OCI-LY7 (cell line): Measurements from ENCODE around the gene PPIH. TPM values are rescaled to one million over a fixed set of nuclear protein-coding genes. Genes with fewer than 3 reads are reported as not detected.

Experiments
- BruUV-seq: library from RNA; stranded (reverse); fragments of 400-500 nt; replicated peaks from 2 replicates; lab custom pipeline; 2021; lab: Mats Ljungman, UMichigan
- CTCF ChIA-PET: fragments of 300-600 bp; sonication (Branson Sonifier 250); formaldehyde crosslinking; loops from one replicate; lab custom pipeline; 2022; ENCODE audit warnings: antibody characterized with exemption; ENCODE audit not compliant: unreplicated experiment; lab: Charles Lee
- POLR2A ChIA-PET: fragments of 300-600 bp; sonication (Branson Sonifier 250); formaldehyde crosslinking; loops from one replicate; lab custom pipeline; 2022; ENCODE audit warnings: antibody characterized with exemption; lab: Charles Lee
- DNase-seq: peaks from one replicate; pipeline ENCODE4 v3.0.0-alpha.2; 2015; ENCODE audit warnings: low spot score
- H2AFZ ChIP-seq: fragments of 200-600 bp; sonication (generic), shearing (Covaris generic); 2 replicates; pipeline ENCODE4 v1.6.1; 2014; ENCODE audit warnings: mild to moderate bottlenecking, antibody characterized with exemption, low read length, moderate library complexity
- H3K27ac ChIP-seq: fragments of 200-600 bp; sonication (generic); 2 replicates; pipeline ENCODE4 v1.5.1; 2014; ENCODE audit warnings: mixed run types, low read depth, mild to moderate bottlenecking, moderate library complexity, low read length, inconsistent platforms; ENCODE audit not compliant: poor library complexity, severe bottlenecking
- H3K36me3 ChIP-seq: fragments of 200-600 bp; sonication (generic); 2 replicates; pipeline ENCODE4 v1.6.1; 2014; ENCODE audit warnings: mild to moderate bottlenecking, antibody characterized with exemption, low read length, moderate library complexity, mixed read lengths; ENCODE audit not compliant: insufficient read depth
- H3K4me1 ChIP-seq: fragments of 200-600 bp; sonication (generic); 2 replicates; pipeline ENCODE4 v1.5.1; 2014; ENCODE audit warnings: mild to moderate bottlenecking, low read length; ENCODE audit not compliant: insufficient read depth, poor library complexity, severe bottlenecking
- H3K4me2 ChIP-seq: fragments of 200-600 bp; sonication (generic); 2 replicates; pipeline ENCODE4 v1.6.1; 2014; ENCODE audit warnings: mild to moderate bottlenecking, low read length
- H3K4me3 ChIP-seq: fragments of 200-600 bp; sonication (generic); 2 replicates; pipeline ENCODE4 v1.5.1; 2014; ENCODE audit warnings: mild to moderate bottlenecking, low read depth, low read length; ENCODE audit not compliant: poor library complexity, severe bottlenecking
- H3K79me2 ChIP-seq: fragments of 200-600 bp; sonication (generic); 2 replicates; pipeline ENCODE4 v1.6.1; 2016; ENCODE audit warnings: low read depth, mild to moderate bottlenecking, low read length, moderate library complexity, mixed read lengths; ENCODE audit not compliant: insufficient read depth
- H3K9me2 ChIP-seq: fragments of 200-600 bp; sonication (generic); 2 replicates; pipeline ENCODE4 v1.6.1; 2016; ENCODE audit warnings: mild to moderate bottlenecking, low read length, mixed read lengths; ENCODE audit not compliant: insufficient read depth
- H3K9me3 ChIP-seq: fragments of 200-600 bp; sonication (generic); 2 replicates; pipeline ENCODE4 v1.6.1; 2014; ENCODE audit warnings: mild to moderate bottlenecking, mixed run types, low read length, mixed read lengths
- H4K20me1 ChIP-seq: fragments of 200-600 bp; sonication (generic); 2 replicates; pipeline ENCODE4 v1.6.1; 2014; ENCODE audit warnings: mild to moderate bottlenecking, antibody characterized with exemption, low read length, moderate library complexity, mixed read lengths; ENCODE audit not compliant: insufficient read depth
- CTCF ChIP-seq: fragments of 200-600 bp; sonication (generic); conservative IDR thresholded peaks from 2 replicates; pipeline ENCODE4 v1.5.1; 2014; ENCODE audit warnings: mild to moderate bottlenecking, antibody characterized with exemption, low read length, moderate library complexity, mixed read lengths
- EZH2phosphoT487 ChIP-seq: fragments of 200-600 bp; sonication (generic); IDR thresholded peaks from 2 replicates; pipeline ENCODE4 v1.6.1; 2018; ENCODE audit warnings: low read depth, borderline replicate concordance, mild to moderate bottlenecking, mixed run types, antibody characterized with exemption, low read length, moderate library complexity, mixed read lengths
- intact Hi-C: fragments of 100-400 bp; cut with micrococcal nuclease; formaldehyde crosslinking; loops from one replicate; pipeline ENCODE4 v1.10.0; 2022; ENCODE audit not compliant: unreplicated experiment
- total RNA-seq, 2 experiments: library from RNA; depleted of rRNA in 1 of 2; stranded (reverse); fragments of >200 nt in 1 of 2; shearing (Covaris generic) in 1 of 2; gene quantifications; 2 replicates each; pipeline ENCODE4 v1.2.3, GENCODE V29; 2014 to 2022

PPIH gene
- total RNA-seq, 2 experiments from 2014 or later, result 74.4 to 100 TPM

- POLR2A ChIA-PET, result interaction anchor here (0.5 to 2.5 kb wide), 2 partner anchors 110 to 325 kb away, joined by 3 to 8 read pairs; partner anchors contain the start of genes C1orf50 and P3H1
- intact Hi-C loops, result no loop called here
These were observed 1.0 kb upstream of the PPIH start for GRCh38 chr1:42657201-42657600.

GRCh38 chr1:42658877-42659337 is 684 bp downstream of the PPIH start:
- ChIA-PET POLR2A (interaction anchor here (1.0 to 2.5 kb wide), 3 partner anchors 10 to 108 kb away, joined by 3 to 8 read pairs (median 8); partner anchors contain the start of genes C1orf50, P3H1 and YBX1), CTCF (no interaction called here)
- Histone ChIP-seq H2AFZ (peak overlapping the region; percentile 63; the same call in 1 of the 2 replicates), H3K4me3 (peak overlapping the region; percentile 87), H3K4me1 (peaks cover 28% of the 10 kb centered on the region), H4K20me1 (peaks cover 9% of the 10 kb centered on the region; the same call in 1 of the 2 replicates), H3K36me3 (peaks cover 48% of the 10 kb centered on the region), H3K79me2 (peaks cover 44% of the 10 kb centered on the region), H3K9me2 (no peaks in the 10 kb centered on the region), H3K9me3 (no peaks in the 10 kb centered on the region), H3K27ac (peak overlapping the region; percentile 56), H3K4me2 (peak overlapping the region; percentile 95)
- no TSS peak for BruUV-seq
- TF ChIP-seq EZH2phosphoT487 (no peak), CTCF (no peak)
- no peak for DNase-seq
- intact Hi-C loops, result loop anchor here (1.0 kb wide), 2 partner anchors 24 to 108 kb away; partner anchors contain the start of genes C1orf50 and P3H1

More at GRCh38 chr1:42657201-42657600, 1.0 kb upstream of the PPIH start:
- CTCF ChIA-PET, result interaction anchor here (0.5 kb wide), 1 partner anchor 500 kb away, joined by 9 read pairs; no protein-coding TSS in a partner anchor
- TF ChIP-seq EZH2phosphoT487 (no peak), CTCF (no peak)
- Histone ChIP-seq H3K4me1 (peaks cover 28% of the 10 kb centered on the region), H3K9me2 (no peaks in the 10 kb centered on the region), H3K4me2 (peak overlapping the region; percentile 95), H3K4me3 (peak overlapping the region; percentile 87), H3K27ac (no peak overlapping the region), H4K20me1 (peaks cover 9% of the 10 kb centered on the region; the same call in 1 of the 2 replicates), H3K36me3 (peaks cover 31% of the 10 kb centered on the region), H3K79me2 (peaks cover 34% of the 10 kb centered on the region), H2AFZ (peak overlapping the region; percentile 63; the same call in 1 of the 2 replicates), H3K9me3 (no peaks in the 10 kb centered on the region)
- no TSS peak for BruUV-seq
- DNase-seq, result no peak
